Muscle layer of colon (tissue), 2 donors: Measurements from ENCODE around the gene IRGM.
"Not testable (repeated sequence)": the region's sequence is repeated elsewhere in the genome, so short reads cannot be mapped to it uniquely, and the experiment has no call there.

ENCODE experiments used
- H3K27ac ChIP-seq: one replicate; pipeline ENCODE4 v1.7.0; 2013; ENCODE audit warnings: low read depth, mild to moderate bottlenecking, low read length, moderate library complexity
- H3K27me3 ChIP-seq, 2 donors: one replicate each; pipeline ENCODE4 v1.7.0; 2013; ENCODE audit warnings: low read length in 2 of 2, mild to moderate bottlenecking in 2 of 2; ENCODE audit not compliant: insufficient read depth in 2 of 2, control insufficient read depth in 1 of 2
- H3K36me3 ChIP-seq: one replicate; pipeline ENCODE4 v1.7.0; 2013; ENCODE audit warnings: mild to moderate bottlenecking, low read length; ENCODE audit not compliant: insufficient read depth
- H3K4me1 ChIP-seq: one replicate; pipeline ENCODE4 v1.7.0; 2013; ENCODE audit warnings: mild to moderate bottlenecking, low read length; ENCODE audit not compliant: insufficient read depth
- H3K4me3 ChIP-seq, 2 donors: one replicate each; pipeline ENCODE4 v1.7.0; 2013; ENCODE audit warnings: low read length in 2 of 2, low read depth in 1 of 2, mild to moderate bottlenecking in 1 of 2, moderate library complexity in 1 of 2
- H3K9ac ChIP-seq: one replicate; pipeline ENCODE4 v1.7.0; 2013; ENCODE audit warnings: low read length
- H3K9me3 ChIP-seq: one replicate; pipeline ENCODE4 v1.7.0; 2013; ENCODE audit warnings: mild to moderate bottlenecking, low read length
- donor health status: abdominal sarcoma.
- donor health status: Adenocarcinoma of cecum.

Gene IRGM

GRCh38 chr5:150846308-150846653 is at the start of gene IRGM:
Gene IRGM (plus strand): TSS chr5:150846521. CDS start chr5:150848124, 1,603 bp downstream.
- not testable (repeated sequence) for H3K9ac ChIP-seq, H3K36me3 ChIP-seq, H3K4me3 ChIP-seq, H3K27me3 ChIP-seq, H3K27ac ChIP-seq, H3K4me1 ChIP-seq, H3K9me3 ChIP-seq

DNA sequence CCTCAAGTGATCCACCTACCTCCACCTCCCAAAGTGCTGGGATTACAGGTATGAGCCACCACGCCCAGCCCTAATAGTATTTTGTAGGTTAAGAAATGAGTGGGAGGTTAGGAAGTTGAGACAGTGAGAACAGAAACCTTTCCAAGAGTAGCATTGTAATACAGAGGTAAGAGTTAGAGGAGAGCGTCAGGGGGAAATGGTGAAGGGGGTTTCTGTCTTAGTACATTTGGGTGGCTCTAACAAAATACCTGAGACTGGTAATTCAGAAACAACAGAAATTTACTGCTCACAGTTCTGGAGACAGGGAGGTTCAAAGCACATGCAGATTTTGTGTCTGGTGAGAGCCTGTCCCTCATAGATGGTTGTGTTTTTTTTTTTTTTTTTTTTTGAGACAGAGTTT is 48.9 kb upstream of the IRGM start:
- peaks cover 8% of the 10 kb centered on the region for H3K4me1 ChIP-seq
- H3K27ac ChIP-seq, result no peak overlapping the region
- peaks cover 17% of the 10 kb centered on the region for H3K36me3 ChIP-seq
- no peaks in the 10 kb centered on the region for H3K27me3 ChIP-seq
- H3K9me3 ChIP-seq, result no peaks in the 10 kb centered on the region
- H3K4me3 ChIP-seq, result no peak overlapping the region
- H3K9ac ChIP-seq, result no peak overlapping the region

GRCh38 chr5:150801117-150801927 is 45.0 kb upstream of the IRGM start:
- H3K9me3 ChIP-seq, result no peaks in the 10 kb centered on the region
- peak overlapping the region; percentile 29 for H3K9ac ChIP-seq
- H3K4me3 ChIP-seq, result peak overlapping the region; percentile 42 to 62
- peaks cover 4% of the 10 kb centered on the region for H3K36me3 ChIP-seq
- peak overlapping the region; percentile 48 for H3K27ac ChIP-seq
- H3K27me3 ChIP-seq, result no peaks in the 10 kb centered on the region
- H3K4me1 ChIP-seq, result peaks cover 8% of the 10 kb centered on the region

- Histone ChIP-seq H3K9ac (no peak overlapping the region), H3K4me1 (peaks cover 8% of the 10 kb centered on the region), H3K27ac (no peak overlapping the region), H3K4me3 (no peak overlapping the region), H3K36me3 (no peaks in the 10 kb centered on the region), H3K27me3 (no peaks in the 10 kb centered on the region), H3K9me3 (no peaks in the 10 kb centered on the region)
These were observed 41.9 kb upstream of the IRGM start for GRCh38 chr5:150804388-150804787.

- H3K27me3 ChIP-seq, result no peaks in the 10 kb centered on the region
- H3K27ac ChIP-seq, result no peak overlapping the region
- no peaks in the 10 kb centered on the region for H3K36me3 ChIP-seq
- H3K4me3 ChIP-seq, result no peak overlapping the region
- no peak overlapping the region for H3K9ac ChIP-seq
- H3K9me3 ChIP-seq, result no peaks in the 10 kb centered on the region
- H3K4me1 ChIP-seq, result no peaks in the 10 kb centered on the region
These were observed 37.0 kb upstream of the IRGM start for GRCh38 chr5:150809363-150809762.

DNA sequence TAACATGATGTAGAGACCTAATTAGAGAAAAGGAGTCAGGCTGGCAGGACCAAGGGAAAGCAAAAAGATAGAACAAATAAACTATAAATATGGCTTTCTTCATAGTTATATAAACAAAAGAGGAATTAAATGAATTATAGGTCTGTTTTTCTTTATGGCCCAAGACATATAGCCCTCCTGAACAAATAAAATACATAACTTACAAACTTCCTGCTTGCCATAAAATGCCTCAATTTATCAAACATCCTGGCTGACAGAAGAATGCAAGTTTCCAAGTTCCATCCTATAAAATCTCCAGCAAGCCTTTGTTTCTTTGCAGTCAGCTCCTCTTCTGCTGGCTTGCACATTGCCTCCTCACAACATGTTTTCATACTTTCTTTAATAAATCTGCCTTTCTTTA is 31.3 kb upstream of the IRGM start:
- Histone ChIP-seq H3K27me3 (no peaks in the 10 kb centered on the region), H3K27ac (no peak overlapping the region), H3K9me3 (no peaks in the 10 kb centered on the region), H3K36me3 (no peaks in the 10 kb centered on the region), H3K4me3 (no peak overlapping the region), H3K9ac (no peak overlapping the region), H3K4me1 (no peaks in the 10 kb centered on the region)

- Histone ChIP-seq H3K36me3 (no peaks in the 10 kb centered on the region), H3K4me1 (no peaks in the 10 kb centered on the region), H3K9me3 (no peaks in the 10 kb centered on the region), H3K27me3 (no peaks in the 10 kb centered on the region), H3K27ac (no peak overlapping the region), H3K9ac (no peak overlapping the region), H3K4me3 (no peak overlapping the region)
These were observed 29.4 kb upstream of the IRGM start for GRCh38 chr5:150816946-150817345.

DNA sequence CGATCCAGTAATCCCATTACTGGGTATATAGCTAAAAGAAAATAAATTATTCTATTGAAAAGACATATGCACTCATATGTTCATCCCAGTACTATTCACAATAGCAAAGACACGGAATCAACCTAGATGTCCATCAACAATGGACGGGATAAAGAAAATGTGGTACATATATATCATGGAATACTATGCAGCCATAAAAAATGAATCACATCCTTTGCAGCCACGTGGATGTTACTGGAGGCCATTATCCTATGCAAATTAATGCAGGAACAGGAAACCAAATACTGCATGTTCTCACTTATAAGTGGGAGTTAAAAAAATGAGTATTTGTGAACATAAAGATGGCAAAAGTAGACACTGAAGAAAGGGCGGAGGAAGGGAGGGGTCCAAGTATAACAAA is 16.6 kb upstream of the IRGM start:
- H3K27me3 ChIP-seq, result no peaks in the 10 kb centered on the region
- H3K9ac ChIP-seq, result no peak overlapping the region
- no peaks in the 10 kb centered on the region for H3K9me3 ChIP-seq
- no peak overlapping the region for H3K4me3 ChIP-seq
- H3K36me3 ChIP-seq, result no peaks in the 10 kb centered on the region
- no peak overlapping the region for H3K27ac ChIP-seq
- no peaks in the 10 kb centered on the region for H3K4me1 ChIP-seq

- not testable (repeated sequence) for H3K9me3 ChIP-seq, H3K27ac ChIP-seq, H3K4me1 ChIP-seq, H3K9ac ChIP-seq, H3K4me3 ChIP-seq, H3K27me3 ChIP-seq, H3K36me3 ChIP-seq
These were observed 14.5 kb upstream of the IRGM start for GRCh38 chr5:150831821-150832220.

- H3K4me3 ChIP-seq, result no peak overlapping the region
- no peak overlapping the region for H3K9ac ChIP-seq
- H3K27me3 ChIP-seq, result no peaks in the 10 kb centered on the region
- no peaks in the 10 kb centered on the region for H3K36me3 ChIP-seq
- no peaks in the 10 kb centered on the region for H3K4me1 ChIP-seq
- no peak overlapping the region for H3K27ac ChIP-seq
- H3K9me3 ChIP-seq, result no peaks in the 10 kb centered on the region
These were observed 10.3 kb upstream of the IRGM start for GRCh38 chr5:150836064-150836463.

DNA sequence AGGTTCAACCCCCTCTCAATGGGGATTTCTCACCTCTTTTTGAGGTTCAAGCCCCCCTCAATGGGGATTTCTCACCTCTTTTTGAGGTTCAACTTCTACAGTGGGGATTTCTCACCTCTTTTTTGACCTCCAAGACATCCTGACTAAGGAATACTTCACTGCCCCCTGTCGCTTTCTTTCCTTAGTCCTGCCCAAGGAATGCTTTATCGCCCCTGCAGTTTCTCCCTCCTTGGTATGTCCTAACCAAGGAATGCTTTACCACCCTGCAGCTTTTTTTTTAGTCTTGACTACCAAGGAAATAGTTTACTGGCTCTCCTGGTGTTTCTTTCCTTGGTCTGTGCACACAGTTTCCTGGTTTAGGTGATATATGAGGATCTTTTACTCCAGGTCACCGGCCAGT is 9.6 kb upstream of the IRGM start:
- H3K9ac ChIP-seq, result no peak overlapping the region
- H3K4me3 ChIP-seq, result no peak overlapping the region
- H3K27ac ChIP-seq, result no peak overlapping the region
- H3K9me3 ChIP-seq, result no peaks in the 10 kb centered on the region
- H3K36me3 ChIP-seq, result no peaks in the 10 kb centered on the region
- H3K27me3 ChIP-seq, result no peaks in the 10 kb centered on the region
- H3K4me1 ChIP-seq, result no peaks in the 10 kb centered on the region

DNA sequence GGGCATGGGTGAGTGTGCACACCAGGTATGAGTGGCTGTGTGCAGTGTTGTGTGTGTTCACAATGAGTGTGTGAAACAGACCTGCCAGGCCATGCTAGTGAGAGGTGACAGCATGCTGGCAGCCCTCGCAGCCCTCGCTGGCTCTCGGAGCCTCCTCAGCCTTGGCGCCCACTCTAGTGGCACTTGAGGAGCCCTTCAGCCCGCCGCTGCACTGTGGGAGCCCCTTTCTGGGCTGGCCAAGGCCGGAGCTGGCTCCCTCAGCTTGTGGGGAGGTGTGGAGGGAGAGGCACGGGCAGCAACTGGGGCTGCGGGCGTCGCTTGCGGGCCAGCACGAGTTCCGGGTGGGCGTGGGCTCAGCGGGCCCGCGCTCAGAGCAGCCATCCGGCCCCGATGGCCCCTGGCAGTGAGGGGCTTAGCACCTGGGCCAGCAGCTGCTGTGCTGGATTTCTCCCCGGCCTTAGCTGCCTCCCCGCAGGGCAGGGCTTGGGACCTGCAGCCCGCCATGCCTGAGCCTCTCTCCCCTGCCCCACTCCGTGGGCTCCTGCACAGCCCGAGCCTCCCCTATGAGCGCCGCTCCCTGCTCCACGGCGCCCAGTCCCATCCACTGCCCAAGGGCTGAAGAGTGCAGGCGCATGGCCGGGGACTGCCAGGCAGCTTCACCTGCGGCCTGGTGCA is 999 bp upstream of the IRGM start:
- not testable (repeated sequence) for H3K4me1 ChIP-seq, H3K27ac ChIP-seq, H3K4me3 ChIP-seq, H3K9ac ChIP-seq, H3K36me3 ChIP-seq, H3K27me3 ChIP-seq, H3K9me3 ChIP-seq
